A549 (cell line): Measurements from ENCODE around the gene IFI27L2.

Experiments
- RNF2 ChIP-seq: fragments of 200-600 bp; sonication (generic); IDR thresholded peaks from 2 replicates; pipeline ENCODE4 v1.6.1; 2016; ENCODE audit warnings: low read depth, mild to moderate bottlenecking, antibody characterized with exemption, moderate library complexity, borderline replicate concordance
- TF ChIP-seq, protein P1 (sequence below): fragments of 200-600 bp; sonication (generic); IDR thresholded peaks from 2 replicates; pipeline ENCODE4 v1.6.1; 2016; ENCODE audit warnings: antibody characterized with exemption, mild to moderate bottlenecking, moderate library complexity
- TF ChIP-seq, protein P2 (sequence below): fragments of 250-450 bp; sonication (Bioruptor Pico); IDR thresholded peaks from 2 replicates; pipeline ENCODE4 v1.5.0; 2020; ENCODE audit warnings: low read depth, mild to moderate bottlenecking, moderate library complexity

DNA sequence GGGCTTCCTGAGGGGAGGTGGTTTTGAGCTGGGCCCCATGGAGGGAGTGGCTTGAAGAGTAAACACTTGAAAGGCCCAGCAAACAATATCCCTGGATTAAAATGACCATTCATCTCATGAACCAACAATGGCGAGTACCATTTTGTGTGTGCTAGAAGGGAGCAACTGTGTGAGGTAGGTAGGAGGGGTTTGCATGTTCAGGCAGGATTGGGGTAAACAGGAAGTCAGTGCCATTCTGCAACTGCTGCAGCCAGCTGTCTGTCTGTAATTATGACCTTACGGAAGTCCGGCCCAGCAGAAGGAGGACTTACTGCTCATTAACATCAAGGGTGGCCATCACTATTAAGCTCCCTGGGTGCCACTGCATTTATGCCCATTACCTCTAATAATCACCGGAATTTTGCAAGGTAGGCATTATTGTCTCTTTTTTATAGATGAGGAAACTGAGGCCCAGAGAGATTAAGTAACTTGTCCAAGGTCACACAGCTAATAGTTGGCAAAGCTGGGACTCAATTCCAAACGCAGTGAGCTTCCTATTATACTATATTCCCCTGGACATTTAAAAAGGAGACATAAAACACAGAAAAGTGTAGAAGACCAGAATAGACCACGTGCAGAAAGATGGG is 16.6 kb upstream of the IFI27L2 start:
- no peak for TF ChIP-seq RNF2
- TF ChIP-seq, protein P1, sequence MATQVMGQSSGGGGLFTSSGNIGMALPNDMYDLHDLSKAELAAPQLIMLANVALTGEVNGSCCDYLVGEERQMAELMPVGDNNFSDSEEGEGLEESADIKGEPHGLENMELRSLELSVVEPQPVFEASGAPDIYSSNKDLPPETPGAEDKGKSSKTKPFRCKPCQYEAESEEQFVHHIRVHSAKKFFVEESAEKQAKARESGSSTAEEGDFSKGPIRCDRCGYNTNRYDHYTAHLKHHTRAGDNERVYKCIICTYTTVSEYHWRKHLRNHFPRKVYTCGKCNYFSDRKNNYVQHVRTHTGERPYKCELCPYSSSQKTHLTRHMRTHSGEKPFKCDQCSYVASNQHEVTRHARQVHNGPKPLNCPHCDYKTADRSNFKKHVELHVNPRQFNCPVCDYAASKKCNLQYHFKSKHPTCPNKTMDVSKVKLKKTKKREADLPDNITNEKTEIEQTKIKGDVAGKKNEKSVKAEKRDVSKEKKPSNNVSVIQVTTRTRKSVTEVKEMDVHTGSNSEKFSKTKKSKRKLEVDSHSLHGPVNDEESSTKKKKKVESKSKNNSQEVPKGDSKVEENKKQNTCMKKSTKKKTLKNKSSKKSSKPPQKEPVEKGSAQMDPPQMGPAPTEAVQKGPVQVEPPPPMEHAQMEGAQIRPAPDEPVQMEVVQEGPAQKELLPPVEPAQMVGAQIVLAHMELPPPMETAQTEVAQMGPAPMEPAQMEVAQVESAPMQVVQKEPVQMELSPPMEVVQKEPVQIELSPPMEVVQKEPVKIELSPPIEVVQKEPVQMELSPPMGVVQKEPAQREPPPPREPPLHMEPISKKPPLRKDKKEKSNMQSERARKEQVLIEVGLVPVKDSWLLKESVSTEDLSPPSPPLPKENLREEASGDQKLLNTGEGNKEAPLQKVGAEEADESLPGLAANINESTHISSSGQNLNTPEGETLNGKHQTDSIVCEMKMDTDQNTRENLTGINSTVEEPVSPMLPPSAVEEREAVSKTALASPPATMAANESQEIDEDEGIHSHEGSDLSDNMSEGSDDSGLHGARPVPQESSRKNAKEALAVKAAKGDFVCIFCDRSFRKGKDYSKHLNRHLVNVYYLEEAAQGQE = no peak
- TF ChIP-seq, protein P2, sequence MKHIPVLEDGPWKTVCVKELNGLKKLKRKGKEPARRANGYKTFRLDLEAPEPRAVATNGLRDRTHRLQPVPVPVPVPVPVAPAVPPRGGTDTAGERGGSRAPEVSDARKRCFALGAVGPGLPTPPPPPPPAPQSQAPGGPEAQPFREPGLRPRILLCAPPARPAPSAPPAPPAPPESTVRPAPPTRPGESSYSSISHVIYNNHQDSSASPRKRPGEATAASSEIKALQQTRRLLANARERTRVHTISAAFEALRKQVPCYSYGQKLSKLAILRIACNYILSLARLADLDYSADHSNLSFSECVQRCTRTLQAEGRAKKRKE (CRISPR knock-in tag) = no peak
